Mesothelial cell of epicardium (in vitro differentiated cells): ENCODE data around the gene NALF2. TPM values are rescaled to one million over a fixed set of nuclear protein-coding genes. Genes with fewer than 3 reads are reported as not detected.
A peak's percentile ranks its signal among the peaks of the same experiment; 100 is the strongest.

Experiments
- DNase-seq, 2 experiments: peaks; one replicate each; pipeline ENCODE4 v3.0.0; 2021; ENCODE audit warnings: low spot score in 2 of 2; ENCODE audit not compliant: unreplicated experiment in 2 of 2
- H3K27ac Mint-ChIP-seq: 2 replicates; pipeline ENCODE4 v1.8.0; 2021; ENCODE audit warnings: mixed read lengths
- H3K27me3 Mint-ChIP-seq: 2 replicates; pipeline ENCODE4 v1.8.0; 2021; ENCODE audit warnings: low read depth, mixed read lengths
- H3K36me3 Mint-ChIP-seq: 2 replicates; pipeline ENCODE4 v1.8.0; 2021; ENCODE audit warnings: mixed read lengths
- H3K4me1 Mint-ChIP-seq: 2 replicates; pipeline ENCODE4 v1.8.0; 2021; ENCODE audit warnings: mixed read lengths
- H3K4me3 Mint-ChIP-seq: 2 replicates; pipeline ENCODE4 v1.8.0; 2021; ENCODE audit warnings: mild to moderate bottlenecking, moderate library complexity, mixed read lengths
- H3K9me3 Mint-ChIP-seq: 2 replicates; pipeline ENCODE4 v1.8.0; 2021; ENCODE audit warnings: mixed read lengths
- total RNA-seq: library from RNA; stranded (reverse); gene quantifications from 3 replicates; pipeline ENCODE4 v1.2.1, GENCODE V29; 2021
- TF ChIP-seq, protein P1 (sequence below): fragments of 200-600 bp; sonication (generic); IDR thresholded peaks from one replicate; pipeline ENCODE4 v1.5.0; 2021; ENCODE audit warnings: antibody characterized with exemption; ENCODE audit not compliant: unreplicated experiment

NALF2 gene
- total RNA-seq, 1 donor from 2014 or later: not detected

DNA sequence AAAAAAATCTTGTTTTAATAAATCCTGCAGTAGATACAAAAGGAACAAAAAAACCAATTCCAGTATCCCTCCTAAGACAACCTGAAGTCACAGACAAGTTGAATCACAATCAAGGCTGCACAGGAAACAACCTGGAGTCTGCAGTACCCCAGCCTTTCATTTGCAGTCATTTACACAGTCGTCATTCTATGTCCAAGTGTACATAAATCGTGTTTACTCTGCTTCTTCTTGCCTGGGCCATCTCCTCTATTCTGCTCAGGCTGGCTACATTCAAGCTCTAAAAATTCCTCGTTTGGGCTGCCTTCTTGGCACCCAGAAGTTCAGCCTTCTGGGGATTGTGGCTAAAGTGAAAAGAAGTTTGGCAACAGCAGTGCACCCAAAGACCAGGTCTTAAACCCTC, 37.8 kb downstream of the NALF2 start:
- TF ChIP-seq, protein P1, sequence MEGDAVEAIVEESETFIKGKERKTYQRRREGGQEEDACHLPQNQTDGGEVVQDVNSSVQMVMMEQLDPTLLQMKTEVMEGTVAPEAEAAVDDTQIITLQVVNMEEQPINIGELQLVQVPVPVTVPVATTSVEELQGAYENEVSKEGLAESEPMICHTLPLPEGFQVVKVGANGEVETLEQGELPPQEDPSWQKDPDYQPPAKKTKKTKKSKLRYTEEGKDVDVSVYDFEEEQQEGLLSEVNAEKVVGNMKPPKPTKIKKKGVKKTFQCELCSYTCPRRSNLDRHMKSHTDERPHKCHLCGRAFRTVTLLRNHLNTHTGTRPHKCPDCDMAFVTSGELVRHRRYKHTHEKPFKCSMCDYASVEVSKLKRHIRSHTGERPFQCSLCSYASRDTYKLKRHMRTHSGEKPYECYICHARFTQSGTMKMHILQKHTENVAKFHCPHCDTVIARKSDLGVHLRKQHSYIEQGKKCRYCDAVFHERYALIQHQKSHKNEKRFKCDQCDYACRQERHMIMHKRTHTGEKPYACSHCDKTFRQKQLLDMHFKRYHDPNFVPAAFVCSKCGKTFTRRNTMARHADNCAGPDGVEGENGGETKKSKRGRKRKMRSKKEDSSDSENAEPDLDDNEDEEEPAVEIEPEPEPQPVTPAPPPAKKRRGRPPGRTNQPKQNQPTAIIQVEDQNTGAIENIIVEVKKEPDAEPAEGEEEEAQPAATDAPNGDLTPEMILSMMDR: no peak
- H3K36me3 Mint-ChIP-seq: no peaks in the 10 kb centered on the region
- no peak overlapping the region for H3K27ac Mint-ChIP-seq
- H3K27me3 Mint-ChIP-seq: peaks cover 6% of the 10 kb centered on the region
- DNase-seq: no peak
- H3K4me1 Mint-ChIP-seq: peaks cover 5% of the 10 kb centered on the region
- no peak overlapping the region for H3K4me3 Mint-ChIP-seq
- H3K9me3 Mint-ChIP-seq: peaks cover 16% of the 10 kb centered on the region

DNA sequence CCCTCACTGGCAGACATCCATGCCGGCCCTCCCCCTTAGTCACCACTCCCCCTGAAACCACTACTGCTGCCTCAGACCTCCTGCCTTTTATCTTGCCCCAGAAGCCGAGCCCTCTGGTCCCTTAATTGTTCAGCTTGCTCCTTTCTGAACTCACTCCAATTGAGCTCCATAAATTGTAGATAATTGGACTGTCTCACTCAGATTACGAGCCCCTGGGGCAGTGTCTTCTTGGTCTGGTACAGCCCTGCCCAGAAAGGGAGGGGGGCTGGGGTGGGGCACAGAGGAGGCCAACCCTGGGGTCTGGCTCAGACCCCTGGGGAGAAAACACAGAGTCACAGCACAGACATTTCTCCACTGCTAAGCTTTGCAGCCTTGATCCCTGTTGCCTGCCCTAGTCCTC, 39.4 kb downstream of the NALF2 start:
- H3K4me3 Mint-ChIP-seq: no peak overlapping the region
- peaks cover 5% of the 10 kb centered on the region for H3K4me1 Mint-ChIP-seq

DNA sequence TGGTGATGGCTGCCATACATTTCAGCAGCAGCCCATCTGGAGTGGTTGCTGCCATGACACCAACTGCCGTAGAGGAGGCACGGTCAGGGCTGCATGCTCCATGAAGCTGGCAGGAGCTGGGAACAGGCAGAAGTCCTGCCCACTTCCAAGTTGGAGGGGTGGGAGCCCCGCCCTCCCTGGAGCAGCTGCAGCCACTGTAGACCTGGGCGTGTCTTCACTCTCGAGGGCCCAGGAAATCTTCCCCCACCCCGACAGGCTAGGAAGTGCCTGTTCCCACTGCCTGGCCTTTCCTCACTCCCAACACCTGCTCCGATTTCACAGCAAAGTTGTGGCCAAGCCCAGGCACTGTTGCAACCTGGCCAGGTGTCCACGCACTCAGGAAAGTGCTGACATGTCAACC, 42.3 kb downstream of the NALF2 start:
- no peak overlapping the region for H3K27ac Mint-ChIP-seq
- H3K4me3 Mint-ChIP-seq: no peak overlapping the region
- H3K36me3 Mint-ChIP-seq: no peaks in the 10 kb centered on the region
- DNase-seq: no peak
- peaks cover 32% of the 10 kb centered on the region for H3K9me3 Mint-ChIP-seq
- no peaks in the 10 kb centered on the region for H3K27me3 Mint-ChIP-seq
- TF ChIP-seq, protein P1: no peak
- peaks cover 5% of the 10 kb centered on the region for H3K4me1 Mint-ChIP-seq

More for the DNA sequence above, 39.4 kb downstream of the NALF2 start:
- Mint-ChIP-seq H3K36me3 (no peaks in the 10 kb centered on the region), H3K27ac (no peak overlapping the region), H3K9me3 (peaks cover 24% of the 10 kb centered on the region), H3K27me3 (no peaks in the 10 kb centered on the region)
- TF ChIP-seq, protein P1: no peak
- DNase-seq: no peak

DNA sequence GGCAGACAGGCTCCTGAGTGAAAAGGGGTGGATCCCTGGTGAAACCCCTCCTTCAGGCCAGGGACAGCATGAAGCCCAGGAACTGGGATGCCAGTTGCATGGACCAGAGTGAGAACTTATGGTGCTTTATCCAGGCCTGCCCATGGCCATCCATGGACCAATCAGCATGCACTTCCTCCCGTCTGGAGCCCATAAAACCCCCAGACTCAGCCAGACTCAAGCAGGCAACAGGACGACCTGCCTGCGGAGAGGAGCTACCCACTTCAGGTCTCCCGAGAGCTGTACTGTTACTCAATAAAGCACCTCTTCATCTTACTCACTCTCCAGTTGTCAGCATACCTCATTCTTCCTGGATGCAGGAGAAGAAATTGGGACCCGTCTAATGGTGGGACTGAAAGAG, 42.9 kb downstream of the NALF2 start:
- TF ChIP-seq, protein P1: no peak
- Mint-ChIP-seq H3K27me3 (no peaks in the 10 kb centered on the region), H3K4me1 (peaks cover 5% of the 10 kb centered on the region), H3K36me3 (no peaks in the 10 kb centered on the region), H3K9me3 (peaks cover 28% of the 10 kb centered on the region), H3K4me3 (no peak overlapping the region), H3K27ac (no peak overlapping the region)
- no peak for DNase-seq

DNA sequence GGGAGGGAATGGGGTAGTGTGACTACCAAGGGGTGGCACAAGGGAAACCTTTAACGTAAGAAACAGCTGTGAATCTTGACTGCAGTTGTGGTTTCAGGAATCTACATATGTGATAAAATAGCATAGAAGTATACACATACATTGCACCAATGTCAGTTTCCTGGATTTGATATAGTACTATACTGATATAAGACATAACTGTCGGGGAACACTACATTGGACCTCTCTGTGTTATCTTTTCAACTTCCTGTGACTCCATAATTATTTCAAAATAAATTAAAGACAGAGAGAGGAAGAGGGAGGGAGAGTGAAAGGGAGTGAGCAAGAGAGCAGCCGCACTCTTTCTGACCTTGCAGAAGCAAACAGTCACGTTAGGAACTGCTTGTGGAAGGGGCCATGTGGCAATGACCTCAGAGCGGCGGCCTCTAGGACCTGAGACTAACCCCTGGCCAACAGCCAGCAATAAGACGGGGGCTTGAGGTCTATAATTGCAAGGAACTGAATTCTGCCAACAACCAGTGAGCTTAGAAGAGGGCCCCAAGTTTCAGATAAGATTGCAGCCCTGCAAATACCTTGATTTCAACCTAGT, 47.4 kb downstream of the NALF2 start:
- no peak for DNase-seq
- H3K4me3 Mint-ChIP-seq: no peak overlapping the region
- TF ChIP-seq, protein P1: no peak
- H3K27ac Mint-ChIP-seq: peak overlapping the region; percentile 76
- H3K9me3 Mint-ChIP-seq: peaks cover 24% of the 10 kb centered on the region
- H3K27me3 Mint-ChIP-seq: no peaks in the 10 kb centered on the region
- H3K4me1 Mint-ChIP-seq: peaks cover 18% of the 10 kb centered on the region
- H3K36me3 Mint-ChIP-seq: no peaks in the 10 kb centered on the region

DNA sequence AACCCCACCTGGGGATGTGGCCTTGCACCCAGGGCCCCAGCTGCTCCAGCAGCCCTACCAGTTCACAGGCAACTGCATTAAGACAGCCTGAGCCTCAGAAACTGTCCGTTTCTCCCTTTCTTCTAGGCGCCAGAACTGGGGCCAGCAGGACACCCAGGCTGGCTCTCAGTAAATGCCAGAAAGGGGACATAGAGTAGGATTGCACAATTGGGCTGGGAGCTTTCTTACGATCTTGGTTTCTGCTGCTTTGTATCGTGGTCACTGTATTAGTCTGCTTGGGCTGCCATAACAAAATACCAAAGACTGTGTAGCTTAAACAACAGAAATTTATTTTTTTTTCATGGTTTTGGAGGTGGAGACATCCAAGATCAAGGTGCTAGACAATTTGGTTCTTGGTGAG, 48.4 kb downstream of the NALF2 start:
- DNase-seq: no peak
- H3K36me3 Mint-ChIP-seq: no peaks in the 10 kb centered on the region
- H3K4me3 Mint-ChIP-seq: no peak overlapping the region
- no peak overlapping the region for H3K27ac Mint-ChIP-seq
- no peaks in the 10 kb centered on the region for H3K27me3 Mint-ChIP-seq
- H3K9me3 Mint-ChIP-seq: peaks cover 24% of the 10 kb centered on the region
- peaks cover 19% of the 10 kb centered on the region for H3K4me1 Mint-ChIP-seq
- TF ChIP-seq, protein P1: no peak
